H1 (cell line): ENCODE results near the gene ZNF556. TPM values are rescaled to one million over a fixed set of nuclear protein-coding genes. Genes with fewer than 3 reads are reported as not detected.

Source experiments
- ATF3 ChIP-seq: IDR thresholded peaks from 2 replicates; pipeline ENCODE4 v1.6.1; 2011; ENCODE audit warnings: low read depth, mild to moderate bottlenecking, low read length; ENCODE audit not compliant: insufficient read depth
- CBX8 ChIP-seq: fragments of 300-800, 300-1000 bp; sonication (generic); IDR thresholded peaks from 2 replicates; pipeline ENCODE4 v1.7.1; 2016; ENCODE audit warnings: low read depth, low read length, borderline replicate concordance
- JUND ChIP-seq: IDR thresholded peaks from 2 replicates; pipeline ENCODE4 v1.6.1; 2011; ENCODE audit warnings: mild to moderate bottlenecking, improper control_type of control experiment, low read length
- KDM1A ChIP-seq: fragments of 200-600, 300-600 bp; sonication (generic); IDR thresholded peaks from 2 replicates; pipeline ENCODE4 v1.7.1; 2016; ENCODE audit warnings: mild to moderate bottlenecking, low read length, borderline replicate concordance
- POLR2AphosphoS5 ChIP-seq: IDR thresholded peaks from 2 replicates; pipeline ENCODE4 v1.6.1; 2011; ENCODE audit warnings: low read depth, low read length
- SIN3A ChIP-seq, 2 experiments: IDR thresholded peaks in 1 of 2; conservative IDR thresholded peaks in 1 of 2; 2 replicates each; pipeline ENCODE4 v1.6.1; 2011 to 2012; ENCODE audit warnings: low read length in 2 of 2, improper control_type of control experiment in 1 of 2, low read depth in 1 of 2, mild to moderate bottlenecking in 1 of 2
- SIRT6 ChIP-seq: IDR thresholded peaks from one replicate; pipeline ENCODE4 v1.7.1; 2012; ENCODE audit warnings: low read length, inconsistent platforms
- TCF12 ChIP-seq: IDR thresholded peaks from 2 replicates; pipeline ENCODE4 v1.6.1; 2011; ENCODE audit warnings: low read depth, mild to moderate bottlenecking, low read length
- polyA plus RNA-seq, 7 experiments: library from polyadenylated mRNA; depleted of rRNA in 3 of 7; stranded (reverse) in 5 of 7; unstranded in 2 of 7; fragments of >200 nt in 5 of 7; fragments of 200-250 nt in 2 of 7; gene quantifications; 1 replicate in 5 of 7; 2 replicates in 1 of 7; 4 replicates in 1 of 7; pipeline versions ENCODE4 v1.2.1 to v1.2.3, GENCODE V29; 2011 to 2013; ENCODE audit warnings: missing spikeins in 2 of 7, mixed read lengths in 2 of 7
- total RNA-seq: library from RNA; stranded (reverse); fragmentation: NEBNext Ultra II Directional; extraction: Animal tissue kit (Norgen Biotek cat#: 25700); gene quantifications from 2 replicates; pipeline ENCODE4 v1.2.1, GENCODE V29; 2021

Gene ZNF556
- total and polyA plus RNA-seq, 2 of the 8 experiments (the other 6 are each of a cell fraction or from before 2014, with no cell fraction given): not detected

- no peak for TF ChIP-seq SIN3A (conservative IDR thresholded peaks at IDR 0.05 in 1 of 2, IDR thresholded peaks at IDR 0.05 in 1 of 2; ENCODE audit: low read depth in 1 of 2, low read length in 2 of 2)
- TF ChIP-seq CBX8: no peak
- no peak for TF ChIP-seq SIRT6
- no peak for TF ChIP-seq TCF12
- no peak for TF ChIP-seq KDM1A
- TF ChIP-seq JUND: no peak
- no peak for TF ChIP-seq ATF3
- no peak for TF ChIP-seq POLR2AphosphoS5
Measured at GRCh38 chr19:2905918-2906519, 38.9 kb downstream of the ZNF556 start (continued).
